Natural killer cell treated with Interleukin-12 subunit alpha and Interleukin-12 subunit beta and Interleukin-15 and Interleukin-18, amount 100 ng/mL, for 72 hours (primary cell): ENCODE measurements around the gene RAPGEF5. TPM values are rescaled to one million over a fixed set of nuclear protein-coding genes. Genes with fewer than 3 reads are reported as not detected.
A peak's percentile ranks its signal among the peaks of the same experiment; 100 is the strongest.

Experiments
- ATAC-seq, 2 donors: fragments of 150-1000 bp; cut with Tn5 transposase in 1 of 2; sonication (Bioruptor Pico), chemical (Tn5 transposase) in 1 of 2; 2 replicates each; pipeline ENCODE4 v1.10.0; 2021
- DNase-seq: peaks from one replicate; pipeline ENCODE4 v3.0.0; 2022; ENCODE audit warnings: low spot score
- H3K27ac Mint-ChIP-seq, 2 donors: 1 replicate in 1 of 2; 2 replicates in 1 of 2; pipeline ENCODE4 v1.8.0; 2022; ENCODE audit warnings: mixed read lengths in 2 of 2, mild to moderate bottlenecking in 1 of 2, moderate library complexity in 1 of 2
- H3K27me3 Mint-ChIP-seq, 2 donors: 1 replicate in 1 of 2; 2 replicates in 1 of 2; pipeline ENCODE4 v1.8.0; 2022; ENCODE audit warnings: mixed read lengths in 2 of 2
- H3K36me3 Mint-ChIP-seq: one replicate; pipeline ENCODE4 v1.8.0; 2022; ENCODE audit warnings: mixed read lengths
- H3K4me1 Mint-ChIP-seq, 2 donors: 1 replicate in 1 of 2; 2 replicates in 1 of 2; pipeline ENCODE4 v1.8.0; 2022; ENCODE audit warnings: low read depth in 2 of 2, mixed read lengths in 2 of 2, mild to moderate bottlenecking in 1 of 2
- H3K4me3 Mint-ChIP-seq: one replicate; pipeline ENCODE4 v1.8.0; 2022; ENCODE audit warnings: mixed read lengths
- H3K9me3 Mint-ChIP-seq: 2 replicates; pipeline ENCODE4 v1.8.0; 2022; ENCODE audit warnings: mixed read lengths
- total RNA-seq, 2 donors: library from RNA; stranded (reverse); gene quantifications; one replicate each; pipeline ENCODE4 v1.2.3, GENCODE V29; 2022

Gene RAPGEF5
- total RNA-seq, 2 donors from 2014 or later: 0.26 to 1.1 TPM

DNA sequence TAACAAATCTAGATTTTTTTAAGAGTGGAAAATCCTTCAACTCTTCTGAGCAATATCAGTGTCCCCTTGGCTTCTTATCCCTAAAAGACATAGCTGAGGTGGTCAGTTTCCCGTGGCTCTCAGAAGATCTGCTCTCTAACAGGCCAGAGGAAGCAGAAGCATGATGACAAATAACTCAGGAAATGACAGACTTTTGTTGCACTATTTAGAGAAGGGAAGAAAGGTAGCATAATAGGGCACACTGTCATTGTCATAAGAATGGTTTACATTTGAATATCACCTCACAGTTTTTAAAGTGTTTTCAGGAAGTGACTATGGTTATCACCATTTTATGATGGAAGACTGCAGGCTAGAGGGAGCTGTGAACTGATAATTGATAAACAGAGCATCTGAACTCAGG lies 33.6 kb upstream of the RAPGEF5 start:
- no peaks in the 10 kb centered on the region for H3K9me3 Mint-ChIP-seq
- ATAC-seq (peak in 1 of 2 donors; percentile 67), DNase-seq (no peak)
- no peaks in the 10 kb centered on the region for H3K36me3 Mint-ChIP-seq
- peaks cover 7 to 8% of the 10 kb centered on the region in 2 donors for H3K4me1 Mint-ChIP-seq
- H3K27me3 Mint-ChIP-seq: peaks cover 0 to 7% of the 10 kb centered on the region in 2 donors
- no peak overlapping the region for H3K4me3 Mint-ChIP-seq
- H3K27ac Mint-ChIP-seq: no peak overlapping the region

DNA sequence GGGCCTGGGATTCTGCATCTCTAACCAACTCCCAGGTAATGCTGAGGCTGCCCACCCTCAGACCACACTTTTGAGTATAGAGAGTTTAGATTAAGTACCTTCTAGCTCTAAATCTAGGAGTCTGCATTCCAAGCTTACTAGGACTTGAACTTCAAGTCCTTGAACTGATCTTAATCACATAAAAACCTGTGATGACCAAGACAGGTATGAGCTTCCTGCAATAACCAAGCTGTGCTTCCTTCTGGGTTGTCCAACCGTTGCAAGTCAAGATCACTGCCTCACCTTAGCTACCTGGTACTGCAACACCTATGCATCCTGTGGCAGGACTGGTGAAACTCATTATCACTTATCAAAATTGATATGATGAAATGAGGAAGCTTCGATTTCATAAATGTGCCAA lies 32.9 kb upstream of the RAPGEF5 start:
- Mint-ChIP-seq H3K36me3 (no peaks in the 10 kb centered on the region), H3K4me1 (peaks cover 7 to 8% of the 10 kb centered on the region in 2 donors), H3K27ac (no peak overlapping the region), H3K9me3 (no peaks in the 10 kb centered on the region), H3K4me3 (no peak overlapping the region), H3K27me3 (peaks cover 0 to 7% of the 10 kb centered on the region in 2 donors)
- DNase-seq (no peak), ATAC-seq (no peak)

DNA sequence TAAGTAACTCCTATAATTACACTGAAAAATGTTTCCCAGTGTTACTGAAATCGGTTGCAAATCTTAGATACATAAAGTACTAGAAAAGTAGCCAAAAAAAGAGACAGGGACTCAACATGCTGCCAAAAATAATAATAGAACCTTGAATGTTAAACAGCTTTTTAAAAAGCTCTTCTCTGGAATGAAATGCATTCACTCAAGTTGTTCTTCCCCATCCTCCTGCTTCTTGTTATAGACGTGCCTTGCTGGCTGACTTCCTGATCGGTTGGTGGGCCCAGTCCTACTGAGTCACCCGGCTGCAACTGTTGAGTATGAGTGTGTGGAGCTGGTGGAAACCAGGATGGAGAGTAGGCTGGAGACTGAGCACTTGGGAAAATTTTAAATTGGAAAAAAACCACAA lies 30.6 kb upstream of the RAPGEF5 start:
- no peaks in the 10 kb centered on the region for H3K9me3 Mint-ChIP-seq
- H3K4me1 Mint-ChIP-seq: peaks cover 7 to 8% of the 10 kb centered on the region in 2 donors
- peaks cover 3 to 14% of the 10 kb centered on the region in 2 donors for H3K27me3 Mint-ChIP-seq
- ATAC-seq: no peak
- no peak overlapping the region for H3K27ac Mint-ChIP-seq
- H3K36me3 Mint-ChIP-seq: no peaks in the 10 kb centered on the region
- DNase-seq: no peak
- no peak overlapping the region for H3K4me3 Mint-ChIP-seq

DNA sequence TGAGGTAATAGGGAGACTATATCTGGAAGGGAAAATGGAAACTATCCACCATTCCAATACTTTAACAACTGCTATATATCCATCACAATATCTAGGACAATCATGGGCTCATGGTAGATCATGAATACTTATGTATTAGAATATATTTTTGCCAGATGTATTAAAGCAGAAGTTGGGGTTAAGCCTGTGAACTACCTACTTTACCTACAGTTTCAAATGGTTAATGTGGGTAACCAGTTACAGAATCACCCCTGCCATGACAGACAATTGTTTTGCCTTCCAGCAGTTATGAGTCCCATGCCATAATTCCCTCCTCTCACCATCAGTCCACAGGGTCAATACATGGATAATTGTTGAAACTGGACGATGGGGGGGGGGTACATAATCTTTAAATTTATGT lies 29.9 kb upstream of the RAPGEF5 start:
- DNase-seq: no peak
- no peak overlapping the region for H3K4me3 Mint-ChIP-seq
- peaks cover 3 to 14% of the 10 kb centered on the region in 2 donors for H3K27me3 Mint-ChIP-seq
- H3K36me3 Mint-ChIP-seq: no peaks in the 10 kb centered on the region
- no peaks in the 10 kb centered on the region for H3K9me3 Mint-ChIP-seq
- no peak overlapping the region for H3K27ac Mint-ChIP-seq
- H3K4me1 Mint-ChIP-seq: peaks cover 7 to 8% of the 10 kb centered on the region in 2 donors
- ATAC-seq: no peak

DNA sequence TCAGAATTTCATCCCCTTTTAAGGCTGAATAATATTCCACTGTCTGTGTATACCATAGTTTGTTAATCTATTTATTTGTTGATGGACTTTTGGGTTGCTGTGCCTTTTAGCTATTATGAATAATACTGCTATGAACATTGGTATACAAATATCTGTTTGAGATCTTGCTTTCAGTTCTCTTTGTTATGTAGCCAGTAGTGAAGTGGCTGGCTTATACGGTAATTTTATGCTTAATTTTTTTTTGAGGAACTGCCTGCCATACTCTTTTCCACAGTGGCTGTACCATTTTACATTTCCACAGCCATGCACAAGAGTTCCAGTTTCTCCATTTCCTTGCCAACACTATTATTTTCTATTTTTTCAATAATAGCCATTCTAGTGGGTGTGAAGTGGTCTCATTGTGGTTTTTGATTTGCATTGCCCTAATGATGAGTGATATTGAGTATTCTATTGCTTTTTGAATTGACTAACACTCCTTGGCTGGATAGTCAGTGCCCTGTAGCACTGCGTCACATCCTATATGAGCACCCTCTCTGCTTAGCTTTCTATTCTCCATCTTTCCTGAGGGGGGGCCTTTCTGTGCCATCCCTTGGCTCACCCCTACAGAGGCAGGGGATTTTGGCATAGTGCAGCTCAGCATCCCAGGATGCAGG lies 29.4 kb upstream of the RAPGEF5 start:
- Mint-ChIP-seq H3K36me3 (no peaks in the 10 kb centered on the region), H3K4me1 (peaks cover 7 to 8% of the 10 kb centered on the region in 2 donors), H3K27ac (no peak overlapping the region), H3K9me3 (no peaks in the 10 kb centered on the region), H3K27me3 (peaks cover 3 to 17% of the 10 kb centered on the region in 2 donors), H3K4me3 (no peak overlapping the region)
- DNase-seq (no peak), ATAC-seq (no peak)

GRCh38 chr7:22385326-22385725 lies 28.4 kb upstream of the RAPGEF5 start:
- H3K27ac Mint-ChIP-seq: no peak overlapping the region
- peaks cover under 1 to 3% of the 10 kb centered on the region in 2 donors for H3K4me1 Mint-ChIP-seq
- DNase-seq: no peak
- H3K27me3 Mint-ChIP-seq: peaks cover 3 to 23% of the 10 kb centered on the region in 2 donors
- no peaks in the 10 kb centered on the region for H3K36me3 Mint-ChIP-seq
- no peak overlapping the region for H3K4me3 Mint-ChIP-seq
- no peaks in the 10 kb centered on the region for H3K9me3 Mint-ChIP-seq
- ATAC-seq: no peak

- ATAC-seq (no peak), DNase-seq (no peak)
- Mint-ChIP-seq H3K27ac (no peak overlapping the region), H3K36me3 (no peaks in the 10 kb centered on the region), H3K4me1 (no peaks in the 10 kb centered on the region), H3K27me3 (peaks cover 3 to 21% of the 10 kb centered on the region in 2 donors), H3K9me3 (no peaks in the 10 kb centered on the region), H3K4me3 (no peak overlapping the region)
Observed at GRCh38 chr7:22380333-22380732, 23.4 kb upstream of the RAPGEF5 start.

- Mint-ChIP-seq H3K9me3 (no peaks in the 10 kb centered on the region), H3K4me3 (no peak overlapping the region), H3K4me1 (no peaks in the 10 kb centered on the region), H3K27me3 (peaks cover 0 to 16% of the 10 kb centered on the region in 2 donors), H3K27ac (no peak overlapping the region), H3K36me3 (no peaks in the 10 kb centered on the region)
- DNase-seq: no peak
- no peak for ATAC-seq
Observed at GRCh38 chr7:22378199-22378980, 21.4 kb upstream of the RAPGEF5 start.

- Mint-ChIP-seq H3K27ac (no peak overlapping the region), H3K27me3 (peaks cover 0 to 15% of the 10 kb centered on the region in 2 donors), H3K36me3 (no peaks in the 10 kb centered on the region), H3K4me3 (no peak overlapping the region), H3K9me3 (no peaks in the 10 kb centered on the region), H3K4me1 (no peaks in the 10 kb centered on the region)
- ATAC-seq (no peak), DNase-seq (no peak)
Observed at GRCh38 chr7:22377703-22378102, 20.7 kb upstream of the RAPGEF5 start.

- no peak overlapping the region for H3K27ac Mint-ChIP-seq
Observed at GRCh38 chr7:22375359-22376048, 18.6 kb upstream of the RAPGEF5 start.

DNA sequence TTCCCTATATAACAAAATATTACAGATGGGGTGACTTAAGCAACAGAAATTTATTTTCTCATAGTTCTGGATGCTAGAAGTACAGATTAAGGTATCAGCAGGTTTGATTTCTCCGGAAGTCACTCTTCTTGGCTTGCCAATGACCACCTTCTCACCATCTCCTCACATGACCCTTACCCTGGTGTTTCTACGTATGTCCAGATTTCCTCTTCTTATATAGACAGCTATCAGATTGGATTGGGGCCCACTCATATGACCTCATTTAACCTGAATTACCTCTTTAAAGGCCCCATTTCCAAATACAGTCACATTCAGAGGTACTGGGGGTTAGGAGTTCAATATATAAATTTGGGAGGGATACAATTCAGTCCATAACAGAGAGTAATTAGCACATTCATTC lies 17.0 kb upstream of the RAPGEF5 start:
- no peaks in the 10 kb centered on the region for H3K9me3 Mint-ChIP-seq
- no peak overlapping the region for H3K27ac Mint-ChIP-seq
- H3K4me3 Mint-ChIP-seq: no peak overlapping the region
- no peaks in the 10 kb centered on the region for H3K4me1 Mint-ChIP-seq
- H3K27me3 Mint-ChIP-seq: peaks cover 6 to 13% of the 10 kb centered on the region in 2 donors
- DNase-seq (no peak), ATAC-seq (no peak)
- no peaks in the 10 kb centered on the region for H3K36me3 Mint-ChIP-seq

More at GRCh38 chr7:22375359-22376048, 18.6 kb upstream of the RAPGEF5 start:
- ATAC-seq (no peak), DNase-seq (no peak)
- Mint-ChIP-seq H3K4me3 (no peak overlapping the region), H3K4me1 (no peaks in the 10 kb centered on the region), H3K36me3 (no peaks in the 10 kb centered on the region), H3K27me3 (peaks cover under 1 to 6% of the 10 kb centered on the region in 2 donors), H3K9me3 (no peaks in the 10 kb centered on the region)

- Mint-ChIP-seq H3K4me3 (no peak overlapping the region), H3K27ac (no peak overlapping the region), H3K27me3 (peaks cover 6 to 14% of the 10 kb centered on the region in 2 donors), H3K4me1 (no peaks in the 10 kb centered on the region), H3K36me3 (no peaks in the 10 kb centered on the region), H3K9me3 (no peaks in the 10 kb centered on the region)
- ATAC-seq (no peak), DNase-seq (no peak)
Observed at GRCh38 chr7:22373388-22373787, 16.4 kb upstream of the RAPGEF5 start.

GRCh38 chr7:22372863-22373262 lies 15.9 kb upstream of the RAPGEF5 start:
- no peaks in the 10 kb centered on the region for H3K36me3 Mint-ChIP-seq
- no peak overlapping the region for H3K4me3 Mint-ChIP-seq
- peak in 1 of 2 donors; percentile 21 for ATAC-seq
- no peaks in the 10 kb centered on the region for H3K4me1 Mint-ChIP-seq
- no peak overlapping the region for H3K27ac Mint-ChIP-seq
- H3K27me3 Mint-ChIP-seq: peaks cover 6 to 14% of the 10 kb centered on the region in 2 donors
- no peak for DNase-seq
- no peaks in the 10 kb centered on the region for H3K9me3 Mint-ChIP-seq

GRCh38 chr7:22371878-22372277 lies 14.9 kb upstream of the RAPGEF5 start:
- Mint-ChIP-seq H3K4me1 (no peaks in the 10 kb centered on the region), H3K27ac (no peak overlapping the region), H3K36me3 (no peaks in the 10 kb centered on the region), H3K27me3 (peaks cover 6 to 13% of the 10 kb centered on the region in 2 donors), H3K4me3 (no peak overlapping the region), H3K9me3 (no peaks in the 10 kb centered on the region)
- DNase-seq (no peak), ATAC-seq (no peak)
